ENCODE data around the gene PNLDC1. TPM values are rescaled to one million over a fixed set of nuclear protein-coding genes. Genes with fewer than 3 reads are reported as not detected.

Gene PNLDC1
- total RNA-seq, 1 donor from 2014 or later: not detected

GRCh38 chr6:159826004-159826403 is 25.9 kb downstream of the PNLDC1 start:
- DNase-seq (ENCODE audit: extremely low spot score, unreplicated experiment): no peak
- no peaks in the 10 kb centered on the region for H3K27me3 Mint-ChIP-seq (ENCODE audit: unreplicated experiment)
- H3K36me3 Mint-ChIP-seq (ENCODE audit: unreplicated experiment): no peaks in the 10 kb centered on the region
- H3K27ac Mint-ChIP-seq (ENCODE audit: unreplicated experiment): no peak overlapping the region
- H3K9me3 Mint-ChIP-seq (ENCODE audit: unreplicated experiment): no peaks in the 10 kb centered on the region
- no peak overlapping the region for H3K4me3 Mint-ChIP-seq (ENCODE audit: unreplicated experiment)
- H3K4me1 Mint-ChIP-seq (ENCODE audit: unreplicated experiment): peaks cover 5% of the 10 kb centered on the region
- no peak for TF ChIP-seq CTCF (IDR thresholded peaks at IDR 0.05)

GRCh38 chr6:159826968-159827647 is 27.0 kb downstream of the PNLDC1 start:
- no peaks in the 10 kb centered on the region for H3K27me3 Mint-ChIP-seq (ENCODE audit: unreplicated experiment)
- no peaks in the 10 kb centered on the region for H3K9me3 Mint-ChIP-seq (ENCODE audit: unreplicated experiment)
- TF ChIP-seq CTCF (IDR thresholded peaks at IDR 0.05): no peak
- no peak overlapping the region for H3K27ac Mint-ChIP-seq (ENCODE audit: unreplicated experiment)
- H3K36me3 Mint-ChIP-seq (ENCODE audit: unreplicated experiment): no peaks in the 10 kb centered on the region
- H3K4me3 Mint-ChIP-seq (ENCODE audit: unreplicated experiment): no peak overlapping the region
- DNase-seq (ENCODE audit: extremely low spot score, unreplicated experiment): no peak
- peaks cover 5% of the 10 kb centered on the region for H3K4me1 Mint-ChIP-seq (ENCODE audit: unreplicated experiment)

- DNase-seq (ENCODE audit: extremely low spot score, unreplicated experiment): no peak
- H3K9me3 Mint-ChIP-seq (ENCODE audit: unreplicated experiment): no peaks in the 10 kb centered on the region
- H3K4me1 Mint-ChIP-seq (ENCODE audit: unreplicated experiment): peaks cover 5% of the 10 kb centered on the region
- H3K27ac Mint-ChIP-seq (ENCODE audit: unreplicated experiment): no peak overlapping the region
- no peak for TF ChIP-seq CTCF (IDR thresholded peaks at IDR 0.05)
- H3K36me3 Mint-ChIP-seq (ENCODE audit: unreplicated experiment): no peaks in the 10 kb centered on the region
- no peaks in the 10 kb centered on the region for H3K27me3 Mint-ChIP-seq (ENCODE audit: unreplicated experiment)
- no peak overlapping the region for H3K4me3 Mint-ChIP-seq (ENCODE audit: unreplicated experiment)
These were observed 28.0 kb downstream of the PNLDC1 start for GRCh38 chr6:159828074-159828473.

GRCh38 chr6:159829526-159829925 is 29.4 kb downstream of the PNLDC1 start:
- Mint-ChIP-seq H3K27ac (ENCODE audit: unreplicated experiment) (no peak overlapping the region), H3K9me3 (ENCODE audit: unreplicated experiment) (no peaks in the 10 kb centered on the region), H3K4me3 (ENCODE audit: unreplicated experiment) (no peak overlapping the region), H3K36me3 (ENCODE audit: unreplicated experiment) (no peaks in the 10 kb centered on the region), H3K27me3 (ENCODE audit: unreplicated experiment) (no peaks in the 10 kb centered on the region), H3K4me1 (ENCODE audit: unreplicated experiment) (peaks cover 5% of the 10 kb centered on the region)
- TF ChIP-seq CTCF (IDR thresholded peaks at IDR 0.05): no peak
- no peak for DNase-seq (ENCODE audit: extremely low spot score, unreplicated experiment)

GRCh38 chr6:159830501-159831372 is 30.7 kb downstream of the PNLDC1 start:
- no peak for DNase-seq (ENCODE audit: extremely low spot score, unreplicated experiment)
- no peaks in the 10 kb centered on the region for H3K36me3 Mint-ChIP-seq (ENCODE audit: unreplicated experiment)
- H3K4me1 Mint-ChIP-seq (ENCODE audit: unreplicated experiment): peaks cover 5% of the 10 kb centered on the region
- no peak for TF ChIP-seq CTCF (IDR thresholded peaks at IDR 0.05)
- H3K27ac Mint-ChIP-seq (ENCODE audit: unreplicated experiment): no peak overlapping the region
- no peaks in the 10 kb centered on the region for H3K9me3 Mint-ChIP-seq (ENCODE audit: unreplicated experiment)
- H3K27me3 Mint-ChIP-seq (ENCODE audit: unreplicated experiment): peaks cover 3% of the 10 kb centered on the region
- no peak overlapping the region for H3K4me3 Mint-ChIP-seq (ENCODE audit: unreplicated experiment)

Measured in osteocyte (in vitro differentiated cells).